ENCODE measurements around the gene TBK1. TPM values are rescaled to one million over a fixed set of nuclear protein-coding genes. Genes with fewer than 3 reads are reported as not detected.
A peak's percentile ranks its signal among the peaks of the same experiment; 100 is the strongest.

The TBK1 gene
- total and polyA plus RNA-seq, 2 of the 13 experiments (the other 11 are each of a cell fraction or from before 2014, with no cell fraction given): 10.3 to 25.2 TPM

DNA sequence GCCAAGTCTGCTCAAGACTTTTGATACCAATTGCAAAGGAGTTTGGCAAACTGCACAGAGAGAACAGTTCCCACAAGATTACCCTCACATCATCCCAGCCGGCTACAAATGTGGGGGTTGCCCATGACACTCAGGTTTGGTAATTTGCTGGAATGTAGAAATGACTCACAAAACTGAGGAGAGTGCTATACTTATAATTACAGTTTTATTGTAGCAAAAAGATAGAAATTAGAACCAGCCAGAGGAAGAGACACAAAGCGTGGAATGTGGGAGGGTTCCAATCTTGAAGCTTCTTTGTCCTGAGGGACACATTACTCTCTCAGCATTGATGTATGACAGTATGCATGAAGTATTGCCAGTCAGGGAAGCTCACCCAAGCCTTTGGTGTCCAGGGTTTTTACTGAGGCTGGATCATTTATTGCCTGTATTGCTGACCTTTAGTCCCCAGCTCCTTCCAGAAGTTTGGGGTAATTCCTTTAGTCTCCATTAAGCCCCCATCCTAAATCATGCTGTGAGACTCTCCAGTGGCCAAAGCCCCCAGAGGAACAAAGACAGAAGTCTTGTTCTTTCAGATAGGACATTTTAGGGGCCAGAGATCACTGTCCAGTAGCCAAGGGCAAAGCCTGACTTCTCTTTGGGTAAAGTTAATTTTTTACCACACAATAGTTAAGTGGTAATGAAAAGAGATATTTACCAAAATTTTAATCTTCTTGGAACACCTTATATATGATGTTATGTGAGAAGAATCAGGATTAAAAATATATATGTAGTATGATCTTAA is 9.9 kb downstream of the TBK1 start (continued):
- TF ChIP-seq, protein P1, sequence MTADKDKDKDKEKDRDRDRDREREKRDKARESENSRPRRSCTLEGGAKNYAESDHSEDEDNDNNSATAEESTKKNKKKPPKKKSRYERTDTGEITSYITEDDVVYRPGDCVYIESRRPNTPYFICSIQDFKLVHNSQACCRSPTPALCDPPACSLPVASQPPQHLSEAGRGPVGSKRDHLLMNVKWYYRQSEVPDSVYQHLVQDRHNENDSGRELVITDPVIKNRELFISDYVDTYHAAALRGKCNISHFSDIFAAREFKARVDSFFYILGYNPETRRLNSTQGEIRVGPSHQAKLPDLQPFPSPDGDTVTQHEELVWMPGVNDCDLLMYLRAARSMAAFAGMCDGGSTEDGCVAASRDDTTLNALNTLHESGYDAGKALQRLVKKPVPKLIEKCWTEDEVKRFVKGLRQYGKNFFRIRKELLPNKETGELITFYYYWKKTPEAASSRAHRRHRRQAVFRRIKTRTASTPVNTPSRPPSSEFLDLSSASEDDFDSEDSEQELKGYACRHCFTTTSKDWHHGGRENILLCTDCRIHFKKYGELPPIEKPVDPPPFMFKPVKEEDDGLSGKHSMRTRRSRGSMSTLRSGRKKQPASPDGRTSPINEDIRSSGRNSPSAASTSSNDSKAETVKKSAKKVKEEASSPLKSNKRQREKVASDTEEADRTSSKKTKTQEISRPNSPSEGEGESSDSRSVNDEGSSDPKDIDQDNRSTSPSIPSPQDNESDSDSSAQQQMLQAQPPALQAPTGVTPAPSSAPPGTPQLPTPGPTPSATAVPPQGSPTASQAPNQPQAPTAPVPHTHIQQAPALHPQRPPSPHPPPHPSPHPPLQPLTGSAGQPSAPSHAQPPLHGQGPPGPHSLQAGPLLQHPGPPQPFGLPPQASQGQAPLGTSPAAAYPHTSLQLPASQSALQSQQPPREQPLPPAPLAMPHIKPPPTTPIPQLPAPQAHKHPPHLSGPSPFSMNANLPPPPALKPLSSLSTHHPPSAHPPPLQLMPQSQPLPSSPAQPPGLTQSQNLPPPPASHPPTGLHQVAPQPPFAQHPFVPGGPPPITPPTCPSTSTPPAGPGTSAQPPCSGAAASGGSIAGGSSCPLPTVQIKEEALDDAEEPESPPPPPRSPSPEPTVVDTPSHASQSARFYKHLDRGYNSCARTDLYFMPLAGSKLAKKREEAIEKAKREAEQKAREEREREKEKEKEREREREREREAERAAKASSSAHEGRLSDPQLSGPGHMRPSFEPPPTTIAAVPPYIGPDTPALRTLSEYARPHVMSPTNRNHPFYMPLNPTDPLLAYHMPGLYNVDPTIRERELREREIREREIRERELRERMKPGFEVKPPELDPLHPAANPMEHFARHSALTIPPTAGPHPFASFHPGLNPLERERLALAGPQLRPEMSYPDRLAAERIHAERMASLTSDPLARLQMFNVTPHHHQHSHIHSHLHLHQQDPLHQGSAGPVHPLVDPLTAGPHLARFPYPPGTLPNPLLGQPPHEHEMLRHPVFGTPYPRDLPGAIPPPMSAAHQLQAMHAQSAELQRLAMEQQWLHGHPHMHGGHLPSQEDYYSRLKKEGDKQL (CRISPR knock-in tag; IDR thresholded peaks at IDR 0.05; ENCODE audit: low read depth): no peak
- TF ChIP-seq SMARCC2 (IDR thresholded peaks at IDR 0.05) (no peak), BCL6 (CRISPR knock-in tag; IDR thresholded peaks at IDR 0.05) (no peak), PPARG (CRISPR knock-in tag; conservative IDR thresholded peaks at IDR 0.05) (no peak), FOSL2 (CRISPR knock-in tag; IDR thresholded peaks at IDR 0.05) (0 out of 2 replicates have a peak, but pooled peaks have one; percentile 7), ZBTB14 (CRISPR knock-in tag; IDR thresholded peaks at IDR 0.05) (no peak), MED13 (CRISPR knock-in tag; IDR thresholded peaks at IDR 0.05) (no peak)
- TF ChIP-seq, protein P2, sequence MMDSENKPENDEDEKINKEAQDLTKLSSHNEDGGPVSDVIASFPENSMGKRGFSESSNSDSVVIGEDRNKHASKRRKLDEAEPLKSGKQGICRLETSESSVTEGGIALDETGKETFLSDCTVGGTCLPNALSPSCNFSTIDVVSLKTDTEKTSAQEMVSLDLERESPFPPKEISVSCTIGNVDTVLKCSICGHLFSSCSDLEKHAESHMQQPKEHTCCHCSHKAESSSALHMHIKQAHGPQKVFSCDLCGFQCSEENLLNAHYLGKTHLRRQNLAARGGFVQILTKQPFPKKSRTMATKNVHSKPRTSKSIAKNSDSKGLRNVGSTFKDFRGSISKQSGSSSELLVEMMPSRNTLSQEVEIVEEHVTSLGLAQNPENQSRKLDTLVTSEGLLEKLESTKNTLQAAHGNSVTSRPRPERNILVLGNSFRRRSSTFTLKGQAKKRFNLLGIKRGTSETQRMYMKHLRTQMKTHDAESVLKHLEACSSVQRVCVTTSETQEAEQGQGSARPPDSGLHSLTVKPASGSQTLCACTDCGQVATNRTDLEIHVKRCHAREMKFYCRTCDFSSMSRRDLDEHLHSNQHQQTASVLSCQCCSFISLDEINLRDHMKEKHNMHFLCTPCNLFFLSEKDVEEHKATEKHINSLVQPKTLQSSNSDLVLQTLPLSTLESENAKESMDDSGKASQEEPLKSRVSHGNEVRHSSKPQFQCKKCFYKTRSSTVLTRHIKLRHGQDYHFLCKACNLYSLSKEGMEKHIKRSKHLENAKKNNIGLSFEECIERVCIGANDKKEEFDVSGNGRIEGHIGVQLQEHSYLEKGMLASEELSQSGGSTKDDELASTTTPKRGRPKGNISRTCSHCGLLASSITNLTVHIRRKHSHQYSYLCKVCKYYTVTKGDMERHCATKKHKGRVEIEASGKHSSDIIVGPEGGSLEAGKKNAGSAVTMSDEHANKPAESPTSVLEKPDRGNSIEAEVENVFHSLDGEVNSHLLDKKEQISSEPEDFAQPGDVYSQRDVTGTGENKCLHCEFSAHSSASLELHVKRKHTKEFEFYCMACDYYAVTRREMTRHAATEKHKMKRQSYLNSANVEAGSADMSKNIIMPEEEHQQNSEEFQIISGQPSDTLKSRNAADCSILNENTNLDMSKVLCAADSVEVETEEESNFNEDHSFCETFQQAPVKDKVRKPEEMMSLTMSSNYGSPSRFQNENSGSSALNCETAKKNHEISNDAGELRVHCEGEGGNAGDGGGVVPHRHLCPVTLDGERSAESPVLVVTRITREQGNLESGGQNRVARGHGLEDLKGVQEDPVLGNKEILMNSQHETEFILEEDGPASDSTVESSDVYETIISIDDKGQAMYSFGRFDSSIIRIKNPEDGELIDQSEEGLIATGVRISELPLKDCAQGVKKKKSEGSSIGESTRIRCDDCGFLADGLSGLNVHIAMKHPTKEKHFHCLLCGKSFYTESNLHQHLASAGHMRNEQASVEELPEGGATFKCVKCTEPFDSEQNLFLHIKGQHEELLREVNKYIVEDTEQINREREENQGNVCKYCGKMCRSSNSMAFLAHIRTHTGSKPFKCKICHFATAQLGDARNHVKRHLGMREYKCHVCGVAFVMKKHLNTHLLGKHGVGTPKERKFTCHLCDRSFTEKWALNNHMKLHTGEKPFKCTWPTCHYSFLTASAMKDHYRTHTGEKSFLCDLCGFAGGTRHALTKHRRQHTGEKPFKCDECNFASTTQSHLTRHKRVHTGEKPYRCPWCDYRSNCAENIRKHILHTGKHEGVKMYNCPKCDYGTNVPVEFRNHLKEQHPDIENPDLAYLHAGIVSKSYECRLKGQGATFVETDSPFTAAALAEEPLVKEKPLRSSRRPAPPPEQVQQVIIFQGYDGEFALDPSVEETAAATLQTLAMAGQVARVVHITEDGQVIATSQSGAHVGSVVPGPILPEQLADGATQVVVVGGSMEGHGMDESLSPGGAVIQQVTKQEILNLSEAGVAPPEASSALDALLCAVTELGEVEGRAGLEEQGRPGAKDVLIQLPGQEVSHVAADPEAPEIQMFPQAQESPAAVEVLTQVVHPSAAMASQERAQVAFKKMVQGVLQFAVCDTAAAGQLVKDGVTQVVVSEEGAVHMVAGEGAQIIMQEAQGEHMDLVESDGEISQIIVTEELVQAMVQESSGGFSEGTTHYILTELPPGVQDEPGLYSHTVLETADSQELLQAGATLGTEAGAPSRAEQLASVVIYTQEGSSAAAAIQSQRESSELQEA (CRISPR knock-in tag; IDR thresholded peaks at IDR 0.05; ENCODE audit: not compliant biosample characterization): no peak
- TF ChIP-seq, protein P3, sequence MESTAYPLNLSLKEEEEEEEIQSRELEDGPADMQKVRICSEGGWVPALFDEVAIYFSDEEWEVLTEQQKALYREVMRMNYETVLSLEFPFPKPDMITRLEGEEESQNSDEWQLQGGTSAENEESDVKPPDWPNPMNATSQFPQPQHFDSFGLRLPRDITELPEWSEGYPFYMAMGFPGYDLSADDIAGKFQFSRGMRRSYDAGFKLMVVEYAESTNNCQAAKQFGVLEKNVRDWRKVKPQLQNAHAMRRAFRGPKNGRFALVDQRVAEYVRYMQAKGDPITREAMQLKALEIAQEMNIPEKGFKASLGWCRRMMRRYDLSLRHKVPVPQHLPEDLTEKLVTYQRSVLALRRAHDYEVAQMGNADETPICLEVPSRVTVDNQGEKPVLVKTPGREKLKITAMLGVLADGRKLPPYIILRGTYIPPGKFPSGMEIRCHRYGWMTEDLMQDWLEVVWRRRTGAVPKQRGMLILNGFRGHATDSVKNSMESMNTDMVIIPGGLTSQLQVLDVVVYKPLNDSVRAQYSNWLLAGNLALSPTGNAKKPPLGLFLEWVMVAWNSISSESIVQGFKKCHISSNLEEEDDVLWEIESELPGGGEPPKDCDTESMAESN (CRISPR knock-in tag; conservative IDR thresholded peaks at IDR 0.05): no peak
- TF ChIP-seq, protein P4, sequence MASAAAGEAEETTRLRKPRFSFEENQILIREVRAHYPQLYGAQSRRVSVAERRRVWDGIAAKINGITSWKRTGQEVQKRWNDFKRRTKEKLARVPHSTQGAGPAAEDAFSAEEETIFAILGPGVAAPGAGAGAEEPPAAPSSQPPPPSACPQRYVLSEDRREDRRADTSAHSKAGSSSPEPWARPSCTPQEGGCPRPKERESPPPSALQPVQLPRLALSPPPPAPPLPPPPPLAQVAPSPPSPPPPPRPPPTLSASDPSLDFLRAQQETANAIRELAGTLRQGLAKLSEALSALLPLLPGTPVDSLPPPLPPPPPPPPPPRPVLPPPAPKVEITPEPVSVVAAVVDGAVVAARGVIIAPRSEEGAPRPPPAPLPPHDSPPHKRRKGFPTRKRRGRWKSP (CRISPR knock-in tag; IDR thresholded peaks at IDR 0.05): no peak
